GM13976 (cell line): Measurements from ENCODE around the gene CLEC3B.

ENCODE experiments used
- DNase-seq: peaks from one replicate; pipeline ENCODE4 v3.0.0; 2012; ENCODE audit warnings: low spot score
- CTCF ChIP-seq: IDR thresholded peaks from 2 replicates; pipeline ENCODE4 v1.5.1; 2012; ENCODE audit warnings: borderline replicate concordance, mild to moderate bottlenecking; ENCODE audit not compliant: insufficient read depth; ENCODE audit errors: extremely low read depth, missing control alignments, control extremely low read depth
- in situ Hi-C: fragments of 300-500 bp; cut with MboI; formaldehyde crosslinking; loops from one replicate; pipeline ENCODE4 v1.12.0; 2022; ENCODE audit warnings: low sequenced_read_pairs, mixed read lengths, inconsistent platforms; ENCODE audit not compliant: unreplicated experiment

The CLEC3B gene

DNA sequence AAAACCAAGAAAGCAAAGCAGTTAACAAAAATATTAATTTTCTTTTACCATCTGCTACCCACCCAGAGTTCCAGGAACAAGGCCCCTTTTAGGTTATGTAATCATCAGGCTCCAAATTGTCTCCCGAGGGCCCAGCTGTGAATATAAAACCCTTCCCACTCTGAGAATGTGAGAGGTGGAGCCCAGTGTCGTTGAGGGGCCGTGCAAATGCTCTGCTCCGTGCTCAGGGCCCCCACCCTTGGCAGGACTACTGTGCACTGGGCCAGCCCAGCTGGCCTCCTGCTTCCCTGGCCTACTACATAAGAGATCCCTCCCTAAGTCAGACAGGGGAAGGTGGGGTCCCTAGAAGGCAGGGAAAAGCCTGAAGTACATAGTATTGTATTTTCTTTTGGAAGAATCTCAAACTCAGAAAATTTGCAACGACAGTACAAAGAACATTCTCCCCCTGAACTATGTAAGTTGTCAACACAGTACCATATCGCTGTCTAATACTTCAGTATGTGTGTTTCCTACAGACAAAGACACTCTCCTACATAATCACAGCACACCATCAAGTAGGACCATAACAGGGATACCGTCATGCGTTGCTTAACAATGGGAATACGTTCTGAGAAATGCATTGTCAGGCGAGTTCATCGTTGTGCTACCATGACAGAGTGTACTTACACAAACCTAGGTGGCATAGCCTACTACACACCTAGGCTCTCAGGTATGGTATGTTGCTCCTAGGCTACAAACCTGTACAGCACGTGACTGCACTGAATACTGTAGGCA, 4.4 kb upstream of the CLEC3B start:
- in situ Hi-C loops, result no loop called here
- no peak for TF ChIP-seq CTCF
- DNase-seq, result no peak

DNA sequence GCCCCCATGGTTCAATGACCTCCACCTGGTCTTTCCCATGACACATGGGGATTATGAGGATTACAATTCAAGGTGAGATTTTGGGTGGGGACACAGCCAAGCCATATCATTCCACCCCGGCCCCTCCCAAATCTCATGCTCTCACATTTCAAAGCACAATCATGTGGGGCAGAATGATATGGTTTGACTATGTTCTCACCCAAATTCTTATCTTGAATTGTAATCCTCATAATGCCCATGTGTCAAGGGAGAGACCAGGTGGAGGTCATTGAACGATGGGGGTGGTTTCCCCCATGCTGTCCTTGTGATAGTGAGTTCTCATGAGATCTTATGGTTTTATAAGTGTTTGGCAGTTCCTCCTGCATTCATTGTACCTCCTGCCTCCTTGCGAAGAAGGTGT, 2.4 kb upstream of the CLEC3B start:
- in situ Hi-C loops, result no loop called here
- no peak for TF ChIP-seq CTCF
- DNase-seq, result no peak

DNA sequence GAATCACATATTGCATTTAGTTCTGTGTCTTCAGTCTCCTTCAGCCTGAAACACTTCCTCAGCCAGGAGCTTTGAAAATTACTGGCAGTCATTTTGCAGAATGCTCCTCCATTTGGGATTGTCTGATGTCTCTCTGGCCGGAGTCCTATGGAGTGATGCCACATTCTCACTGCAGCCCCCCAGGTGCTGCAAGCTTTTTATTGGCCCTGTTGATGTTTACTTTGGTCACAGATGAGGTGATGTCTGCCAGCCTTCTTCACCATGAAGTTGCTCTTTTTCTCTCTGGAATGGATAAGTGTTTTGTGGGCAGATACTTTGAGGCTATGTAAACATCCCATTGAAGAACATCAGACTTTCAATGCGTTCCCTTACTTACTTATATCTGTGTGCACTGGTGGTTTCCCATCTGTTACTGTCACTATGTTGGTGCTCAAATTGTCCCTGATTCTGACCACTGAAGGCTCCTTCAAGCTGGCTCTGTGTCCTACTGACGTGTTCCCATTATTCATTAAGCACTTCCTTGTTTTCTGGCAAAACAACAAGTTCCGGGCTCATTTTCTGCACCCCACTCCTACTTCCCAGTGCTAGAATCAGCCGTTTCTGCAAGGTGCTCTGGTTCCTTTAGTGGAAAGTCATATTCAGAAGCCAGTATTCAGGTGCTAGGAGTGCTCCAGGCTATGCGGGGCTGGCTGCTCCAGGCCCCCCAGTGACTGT, 1.4 kb upstream of the CLEC3B start:
- DNase-seq, result no peak
- no peak for TF ChIP-seq CTCF
- in situ Hi-C loops, result loop anchor here (25.0 kb wide), 1 partner anchor 638 kb away; no protein-coding TSS in a partner anchor

GRCh38 chr3:45026957-45027356, 854 bp downstream of the CLEC3B start:
- in situ Hi-C loops, result loop anchor here (25.0 kb wide), 1 partner anchor 635 kb away; no protein-coding TSS in a partner anchor
- no peak for TF ChIP-seq CTCF
- no peak for DNase-seq

DNA sequence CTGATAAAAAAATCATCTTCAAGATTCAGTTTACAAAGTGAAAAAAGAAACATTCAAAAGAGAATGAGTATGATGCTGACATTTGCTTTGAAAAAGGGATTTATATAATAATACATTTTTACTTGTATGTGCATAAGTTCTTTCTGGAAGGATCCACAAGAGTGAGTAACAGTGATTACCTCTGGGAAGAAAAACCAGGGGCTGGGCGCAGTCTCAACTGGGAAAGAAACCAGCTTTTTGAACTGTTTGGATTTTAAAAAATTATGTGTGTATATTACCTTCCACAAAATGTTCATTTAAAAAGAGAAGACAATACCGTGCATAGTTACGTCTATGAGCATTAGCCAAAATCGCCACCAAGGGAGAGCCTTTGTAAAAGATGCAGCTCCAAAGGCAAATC, 1.3 kb downstream of the CLEC3B start:
- no peak for TF ChIP-seq CTCF
- DNase-seq, result no peak
- in situ Hi-C loops, result loop anchor here (25.0 kb wide), 1 partner anchor 635 kb away; no protein-coding TSS in a partner anchor

DNA sequence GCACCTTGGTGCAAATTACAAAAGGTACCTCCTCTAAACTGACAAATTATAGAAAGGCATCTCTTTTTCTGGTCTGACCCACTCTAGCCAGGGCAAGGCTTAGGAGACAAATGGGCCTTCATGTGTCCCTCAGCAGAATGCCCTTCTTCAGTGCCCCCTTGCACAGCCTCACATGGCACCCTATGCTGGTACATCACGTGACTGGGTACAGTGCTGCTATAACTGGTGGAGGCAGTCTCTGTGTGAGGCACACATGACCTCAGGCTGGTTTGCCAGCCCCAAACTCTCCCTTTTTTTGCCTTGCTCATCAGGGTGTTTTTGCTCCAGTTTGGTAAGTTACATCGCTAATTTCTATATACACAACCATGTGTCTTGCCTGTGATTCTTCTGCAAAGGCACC, 3.1 kb downstream of the CLEC3B start:
- DNase-seq, result no peak
- in situ Hi-C loops, result loop anchor here (25.0 kb wide), 1 partner anchor 633 kb away; no protein-coding TSS in a partner anchor
- no peak for TF ChIP-seq CTCF
